HUES6 (cell line): ENCODE data around the gene TLR7.

Source experiments
- H3K27ac ChIP-seq: 2 replicates; pipeline ENCODE4 v1.7.0; 2013; ENCODE audit warnings: low read depth, mild to moderate bottlenecking, low read length, inconsistent platforms
- H3K27me3 ChIP-seq: 2 replicates; pipeline ENCODE4 v1.6.1; 2013; ENCODE audit warnings: low read length; ENCODE audit not compliant: control insufficient read depth, insufficient read depth
- H3K36me3 ChIP-seq: 2 replicates; pipeline ENCODE4 v1.6.1; 2013; ENCODE audit warnings: low read length; ENCODE audit not compliant: control insufficient read depth, insufficient read depth
- H3K4me1 ChIP-seq: 2 replicates; pipeline ENCODE4 v1.6.1; 2013; ENCODE audit warnings: low read length; ENCODE audit not compliant: control insufficient read depth, insufficient read depth
- H3K4me3 ChIP-seq: 2 replicates; pipeline ENCODE4 v1.5.1; 2013; ENCODE audit warnings: low read depth, low read length
- H3K9ac ChIP-seq: one replicate; pipeline ENCODE4 v1.6.1; 2013; ENCODE audit warnings: mild to moderate bottlenecking, low read length
- H3K9me3 ChIP-seq: 2 replicates; pipeline ENCODE4 v1.6.1; 2013; ENCODE audit warnings: low read depth, low read length; ENCODE audit not compliant: control insufficient read depth, insufficient read depth

The TLR7 gene

DNA sequence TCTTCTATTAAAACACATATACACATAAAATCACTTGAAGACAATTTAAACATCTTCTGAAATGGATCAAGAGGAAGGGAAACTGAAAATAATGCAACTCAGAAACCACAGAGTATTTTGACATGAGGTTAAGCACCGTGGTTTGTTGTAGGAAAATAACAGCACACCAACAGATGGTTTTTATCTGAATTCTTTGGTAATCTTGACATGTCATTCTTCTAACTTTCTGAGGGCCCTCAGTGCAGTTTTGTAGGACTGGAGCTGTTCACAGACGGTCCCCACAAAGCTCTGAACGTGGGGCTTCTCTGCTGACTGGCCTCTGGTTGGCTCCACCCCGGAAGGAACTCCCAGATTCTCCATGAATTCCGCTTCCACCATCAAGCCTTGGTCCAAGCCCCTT, 23.6 kb downstream of the TLR7 start:
- Histone ChIP-seq H3K4me3 (no peak overlapping the region), H3K27ac (no peak overlapping the region), H3K9me3 (no peaks in the 10 kb centered on the region), H3K36me3 (no peaks in the 10 kb centered on the region), H3K27me3 (no peaks in the 10 kb centered on the region; the same call in 1 of the 2 replicates), H3K9ac (no peak overlapping the region), H3K4me1 (peaks cover 4% of the 10 kb centered on the region; the same call in 1 of the 2 replicates)

- H3K27ac ChIP-seq, result no peak overlapping the region
- no peak overlapping the region for H3K4me3 ChIP-seq
- no peak overlapping the region for H3K9ac ChIP-seq
- H3K36me3 ChIP-seq, result no peaks in the 10 kb centered on the region
- H3K9me3 ChIP-seq, result no peaks in the 10 kb centered on the region
- H3K27me3 ChIP-seq, result no peaks in the 10 kb centered on the region; the same call in 1 of the 2 replicates
- peaks cover 4% of the 10 kb centered on the region; the same call in 1 of the 2 replicates for H3K4me1 ChIP-seq
Observed at GRCh38 chrX:12891171-12891570, 24.3 kb downstream of the TLR7 start.

GRCh38 chrX:12891915-12892506, 25.1 kb downstream of the TLR7 start:
- no peaks in the 10 kb centered on the region; the same call in 1 of the 2 replicates for H3K27me3 ChIP-seq
- H3K9ac ChIP-seq, result no peak overlapping the region
- H3K9me3 ChIP-seq, result no peaks in the 10 kb centered on the region
- no peak overlapping the region for H3K4me3 ChIP-seq
- H3K4me1 ChIP-seq, result peaks cover 4% of the 10 kb centered on the region; the same call in 1 of the 2 replicates
- no peaks in the 10 kb centered on the region for H3K36me3 ChIP-seq
- H3K27ac ChIP-seq, result no peak overlapping the region

- Histone ChIP-seq H3K4me3 (no peak overlapping the region), H3K36me3 (no peaks in the 10 kb centered on the region), H3K27me3 (no peaks in the 10 kb centered on the region; the same call in 1 of the 2 replicates), H3K27ac (no peak overlapping the region), H3K9ac (no peak overlapping the region), H3K4me1 (peaks cover 4% of the 10 kb centered on the region; the same call in 1 of the 2 replicates), H3K9me3 (no peaks in the 10 kb centered on the region)
Observed at GRCh38 chrX:12892716-12893115, 25.8 kb downstream of the TLR7 start.

- H3K36me3 ChIP-seq, result no peaks in the 10 kb centered on the region
- no peaks in the 10 kb centered on the region for H3K9me3 ChIP-seq
- no peak overlapping the region for H3K27ac ChIP-seq
- peaks cover 17% of the 10 kb centered on the region for H3K4me1 ChIP-seq
- no peak overlapping the region for H3K4me3 ChIP-seq
- no peak overlapping the region for H3K9ac ChIP-seq
- no peaks in the 10 kb centered on the region; the same call in 1 of the 2 replicates for H3K27me3 ChIP-seq
Observed at GRCh38 chrX:12894074-12895030, 27.5 kb downstream of the TLR7 start.

DNA sequence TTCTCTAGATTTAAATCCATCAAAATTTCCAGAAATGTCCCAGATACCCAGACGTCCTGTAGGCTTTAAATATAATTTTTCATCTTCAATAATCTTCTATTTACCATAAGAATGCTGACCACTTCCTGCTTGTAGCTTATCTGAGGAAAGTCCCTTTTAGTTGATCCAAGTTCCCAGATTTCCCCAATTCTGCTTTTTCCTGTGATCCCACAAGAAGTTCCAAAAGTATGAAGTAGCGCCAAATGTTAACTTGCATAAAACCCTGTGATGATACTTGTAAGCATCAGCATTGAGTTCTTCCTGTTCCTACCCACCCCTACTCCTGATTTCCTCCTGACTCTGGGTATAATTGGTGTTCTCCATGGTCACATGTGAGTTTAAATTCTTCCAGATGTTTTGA, 29.0 kb downstream of the TLR7 start:
- Histone ChIP-seq H3K27me3 (no peaks in the 10 kb centered on the region; the same call in 1 of the 2 replicates), H3K9ac (no peak overlapping the region), H3K4me3 (no peak overlapping the region), H3K4me1 (peaks cover 28% of the 10 kb centered on the region), H3K27ac (no peak overlapping the region), H3K9me3 (no peaks in the 10 kb centered on the region), H3K36me3 (no peaks in the 10 kb centered on the region)

- Histone ChIP-seq H3K36me3 (no peaks in the 10 kb centered on the region), H3K27ac (no peak overlapping the region), H3K4me3 (no peak overlapping the region), H3K27me3 (no peaks in the 10 kb centered on the region; the same call in 1 of the 2 replicates), H3K4me1 (peaks cover 31% of the 10 kb centered on the region), H3K9ac (no peak overlapping the region), H3K9me3 (no peaks in the 10 kb centered on the region)
Observed at GRCh38 chrX:12896935-12897334, 30.1 kb downstream of the TLR7 start.

GRCh38 chrX:12898073-12898472, 31.2 kb downstream of the TLR7 start:
- H3K27ac ChIP-seq, result no peak overlapping the region
- H3K27me3 ChIP-seq, result peaks cover 3% of the 10 kb centered on the region; the same call in 1 of the 2 replicates
- H3K9ac ChIP-seq, result no peak overlapping the region
- H3K4me3 ChIP-seq, result no peak overlapping the region
- H3K36me3 ChIP-seq, result no peaks in the 10 kb centered on the region
- H3K4me1 ChIP-seq, result peaks cover 33% of the 10 kb centered on the region
- no peaks in the 10 kb centered on the region for H3K9me3 ChIP-seq

DNA sequence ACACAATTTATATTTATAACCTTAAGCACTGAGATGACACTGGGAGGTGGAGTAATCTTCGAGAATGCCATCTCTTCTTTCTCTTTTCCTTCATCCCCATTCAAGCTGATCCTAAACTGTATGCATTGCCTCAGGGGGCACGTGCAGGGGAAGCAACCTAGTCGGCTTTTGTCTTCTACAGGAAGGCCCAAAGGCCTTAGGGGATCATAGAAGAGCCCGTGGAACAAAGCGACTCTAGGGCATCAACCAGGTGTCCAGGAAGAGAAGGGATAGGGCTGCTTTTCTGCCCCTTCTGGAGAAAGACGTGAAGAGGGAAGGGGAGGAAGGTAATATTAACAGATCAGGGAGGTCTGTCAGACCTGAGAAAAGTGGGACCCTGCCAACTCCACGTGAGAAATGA, 32.6 kb downstream of the TLR7 start:
- no peaks in the 10 kb centered on the region; the same call in 1 of the 2 replicates for H3K36me3 ChIP-seq
- H3K27me3 ChIP-seq, result peaks cover 5% of the 10 kb centered on the region; the same call in 1 of the 2 replicates
- peak overlapping the region; percentile 82 for H3K27ac ChIP-seq
- H3K4me1 ChIP-seq, result peaks cover 29% of the 10 kb centered on the region
- H3K4me3 ChIP-seq, result peak overlapping the region; percentile 6; the same call in 1 of the 2 replicates
- H3K9me3 ChIP-seq, result no peaks in the 10 kb centered on the region
- H3K9ac ChIP-seq, result peak overlapping the region; percentile 72

- Histone ChIP-seq H3K27ac (no peak overlapping the region), H3K4me1 (peaks cover 29% of the 10 kb centered on the region), H3K4me3 (no peak overlapping the region), H3K9ac (no peak overlapping the region), H3K27me3 (peaks cover 5% of the 10 kb centered on the region; the same call in 1 of the 2 replicates), H3K9me3 (no peaks in the 10 kb centered on the region), H3K36me3 (no peaks in the 10 kb centered on the region; the same call in 1 of the 2 replicates)
Observed at GRCh38 chrX:12901486-12901885, 34.6 kb downstream of the TLR7 start.

DNA sequence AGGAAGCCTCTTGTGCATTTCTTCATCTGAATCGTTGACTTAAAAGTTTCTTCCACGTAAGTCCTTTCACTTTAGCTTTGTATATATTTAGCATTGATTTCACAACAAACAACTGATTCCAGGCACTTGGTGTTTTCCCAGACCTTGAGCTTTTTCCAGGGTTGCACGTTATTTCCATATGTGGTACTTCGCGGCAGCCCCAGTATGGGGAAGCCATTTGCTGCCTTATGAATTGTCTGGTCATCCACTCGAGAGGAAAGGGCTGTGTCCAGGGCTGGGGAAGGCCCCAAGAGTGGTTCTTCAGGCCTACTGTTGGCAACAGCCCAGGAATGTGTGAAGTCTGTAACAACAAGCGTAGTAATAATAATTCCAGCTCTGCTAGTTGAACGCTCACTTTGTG, 36.8 kb downstream of the TLR7 start:
- Histone ChIP-seq H3K4me3 (no peak overlapping the region), H3K9ac (no peak overlapping the region), H3K27ac (no peak overlapping the region), H3K4me1 (peaks cover 23% of the 10 kb centered on the region), H3K9me3 (no peaks in the 10 kb centered on the region), H3K27me3 (peaks cover 5% of the 10 kb centered on the region; the same call in 1 of the 2 replicates), H3K36me3 (no peaks in the 10 kb centered on the region; the same call in 1 of the 2 replicates)
